ENCODE results near the gene FEM1C.

FEM1C gene

DNA sequence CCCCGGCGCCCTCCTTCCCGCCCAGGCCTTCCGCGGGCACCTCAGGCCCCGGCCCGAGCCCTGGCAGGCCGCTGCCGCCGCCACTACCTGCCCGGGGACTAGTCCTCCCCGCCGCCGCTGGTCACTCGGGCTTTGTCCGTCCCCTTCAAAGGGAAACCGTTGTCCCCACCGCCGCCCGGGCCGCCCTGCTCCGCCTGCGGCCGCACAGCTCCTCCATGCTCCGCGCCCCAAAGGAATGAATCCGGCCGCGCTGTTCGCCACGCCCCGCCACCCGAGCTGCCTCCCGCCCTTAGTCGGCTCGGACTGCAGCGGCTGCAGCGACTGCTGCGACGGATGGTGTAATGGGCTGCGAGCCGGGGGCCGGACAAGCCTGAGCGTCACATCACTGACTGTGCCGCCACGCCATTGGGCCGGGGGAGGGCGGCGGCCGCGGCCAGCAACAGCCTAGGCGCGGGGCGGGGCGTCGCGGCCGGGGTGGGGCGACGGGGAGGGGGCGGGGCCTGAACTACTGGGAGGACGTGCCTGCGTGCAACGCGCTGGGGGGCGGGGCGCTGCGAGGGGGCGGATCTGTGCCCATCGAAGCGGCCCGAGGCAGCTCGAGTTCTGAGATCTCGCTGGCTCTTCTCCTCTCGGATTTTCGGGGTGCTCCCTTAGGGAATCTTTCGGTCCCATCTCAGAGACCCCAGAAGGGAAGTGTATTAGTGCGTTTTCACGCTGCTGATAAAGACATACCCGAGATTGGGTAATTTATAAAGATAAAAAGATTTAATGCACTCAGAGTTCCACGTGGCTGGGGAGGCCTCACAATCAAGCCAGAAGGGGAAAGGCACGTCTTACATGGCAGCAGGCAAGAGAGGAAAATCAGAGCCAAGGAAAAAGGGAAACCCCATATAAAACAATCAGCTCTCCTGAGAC, at the start of gene FEM1C (continued):
- TF ChIP-seq SP3 (tag by site-specific recombination; IDR thresholded peaks at IDR 0.05) (peak; percentile 53), SP7 (tag by site-specific recombination; IDR thresholded peaks at IDR 0.05) (peak; percentile 55), ZNF677 (tag by site-specific recombination; IDR thresholded peaks at IDR 0.05) (no peak), KLF10 (tag by site-specific recombination; IDR thresholded peaks at IDR 0.05) (peak; percentile 95; the same call in 1 of the 2 replicates), ZNF658 (tag by site-specific recombination; IDR thresholded peaks at IDR 0.05) (no peak), ZFP3 (tag by site-specific recombination; IDR thresholded peaks at IDR 0.05; ENCODE audit: low read depth) (no peak), ZNF529 (tag by site-specific recombination; IDR thresholded peaks at IDR 0.05; ENCODE audit: insufficient replicate concordance) (peak; percentile 87), ZNF624 (tag by site-specific recombination; IDR thresholded peaks at IDR 0.05) (no peak), ZNF514 (tag by site-specific recombination; IDR thresholded peaks at IDR 0.05) (no peak), ZNF335 (tag by site-specific recombination; conservative IDR thresholded peaks at IDR 0.05) (peak; percentile 69; the same call in 1 of the 2 replicates), IKZF3 (tag by site-specific recombination; IDR thresholded peaks at IDR 0.05) (no peak), ZNF121 (tag by site-specific recombination; IDR thresholded peaks at IDR 0.05) (peak; percentile 48; the same call in 1 of the 2 replicates), ZXDB (tag by site-specific recombination; IDR thresholded peaks at IDR 0.05) (peak; percentile 78), ZNF664 (tag by site-specific recombination; IDR thresholded peaks at IDR 0.05) (no peak), HOXC10 (CRISPR knock-in tag; IDR thresholded peaks at IDR 0.05) (no peak), ZNF175 (tag by site-specific recombination; IDR thresholded peaks at IDR 0.05) (no peak), ZNF350 (tag by site-specific recombination; IDR thresholded peaks at IDR 0.05) (no peak), ZNF324 (tag by site-specific recombination; IDR thresholded peaks at IDR 0.05) (peak; percentile 69; the same call in 1 of the 2 replicates), GLI4 (tag by site-specific recombination; IDR thresholded peaks at IDR 0.05) (peak; percentile 62; the same call in 1 of the 2 replicates), GLI2 (tag by site-specific recombination; IDR thresholded peaks at IDR 0.05; ENCODE audit: borderline replicate concordance, low read depth) (no peak), ZNF426 (tag by site-specific recombination; IDR thresholded peaks at IDR 0.05) (no peak), ZNF596 (tag by site-specific recombination; IDR thresholded peaks at IDR 0.05) (no peak), REPIN1 (tag by site-specific recombination; IDR thresholded peaks at IDR 0.05; ENCODE audit: low read depth) (peak; percentile 48; the same call in 1 of the 2 replicates)
- TF ChIP-seq, protein P1, sequence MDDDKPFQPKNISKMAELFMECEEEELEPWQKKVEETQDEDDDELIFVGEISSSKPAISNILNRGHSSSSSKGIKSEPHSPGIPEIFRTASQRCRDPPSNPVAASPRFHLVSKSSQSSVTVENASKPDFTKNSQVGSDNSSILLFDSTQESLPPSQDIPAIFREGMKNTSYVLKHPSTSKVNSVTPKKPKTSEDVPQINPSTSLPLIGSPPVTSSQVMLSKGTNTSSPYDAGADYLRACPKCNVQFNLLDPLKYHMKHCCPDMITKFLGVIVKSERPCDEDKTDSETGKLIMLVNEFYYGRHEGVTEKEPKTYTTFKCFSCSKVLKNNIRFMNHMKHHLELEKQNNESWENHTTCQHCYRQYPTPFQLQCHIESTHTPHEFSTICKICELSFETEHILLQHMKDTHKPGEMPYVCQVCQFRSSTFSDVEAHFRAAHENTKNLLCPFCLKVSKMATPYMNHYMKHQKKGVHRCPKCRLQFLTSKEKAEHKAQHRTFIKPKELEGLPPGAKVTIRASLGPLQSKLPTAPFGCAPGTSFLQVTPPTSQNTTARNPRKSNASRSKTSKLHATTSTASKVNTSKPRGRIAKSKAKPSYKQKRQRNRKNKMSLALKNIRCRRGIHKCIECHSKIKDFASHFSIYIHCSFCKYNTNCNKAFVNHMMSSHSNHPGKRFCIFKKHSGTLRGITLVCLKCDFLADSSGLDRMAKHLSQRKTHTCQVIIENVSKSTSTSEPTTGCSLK (tag by site-specific recombination; IDR thresholded peaks at IDR 0.05) = no peak
- TF ChIP-seq, protein P2, sequence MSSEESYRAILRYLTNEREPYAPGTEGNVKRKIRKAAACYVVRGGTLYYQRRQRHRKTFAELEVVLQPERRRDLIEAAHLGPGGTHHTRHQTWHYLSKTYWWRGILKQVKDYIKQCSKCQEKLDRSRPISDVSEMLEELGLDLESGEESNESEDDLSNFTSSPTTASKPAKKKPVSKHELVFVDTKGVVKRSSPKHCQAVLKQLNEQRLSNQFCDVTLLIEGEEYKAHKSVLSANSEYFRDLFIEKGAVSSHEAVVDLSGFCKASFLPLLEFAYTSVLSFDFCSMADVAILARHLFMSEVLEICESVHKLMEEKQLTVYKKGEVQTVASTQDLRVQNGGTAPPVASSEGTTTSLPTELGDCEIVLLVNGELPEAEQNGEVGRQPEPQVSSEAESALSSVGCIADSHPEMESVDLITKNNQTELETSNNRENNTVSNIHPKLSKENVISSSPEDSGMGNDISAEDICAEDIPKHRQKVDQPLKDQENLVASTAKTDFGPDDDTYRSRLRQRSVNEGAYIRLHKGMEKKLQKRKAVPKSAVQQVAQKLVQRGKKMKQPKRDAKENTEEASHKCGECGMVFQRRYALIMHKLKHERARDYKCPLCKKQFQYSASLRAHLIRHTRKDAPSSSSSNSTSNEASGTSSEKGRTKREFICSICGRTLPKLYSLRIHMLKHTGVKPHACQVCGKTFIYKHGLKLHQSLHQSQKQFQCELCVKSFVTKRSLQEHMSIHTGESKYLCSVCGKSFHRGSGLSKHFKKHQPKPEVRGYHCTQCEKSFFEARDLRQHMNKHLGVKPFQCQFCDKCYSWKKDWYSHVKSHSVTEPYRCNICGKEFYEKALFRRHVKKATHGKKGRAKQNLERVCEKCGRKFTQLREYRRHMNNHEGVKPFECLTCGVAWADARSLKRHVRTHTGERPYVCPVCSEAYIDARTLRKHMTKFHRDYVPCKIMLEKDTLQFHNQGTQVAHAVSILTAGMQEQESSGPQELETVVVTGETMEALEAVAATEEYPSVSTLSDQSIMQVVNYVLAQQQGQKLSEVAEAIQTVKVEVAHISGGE (tag by site-specific recombination; conservative IDR thresholded peaks at IDR 0.05; ENCODE audit: low read depth) = peak; percentile 49
- TF ChIP-seq, protein P3, sequence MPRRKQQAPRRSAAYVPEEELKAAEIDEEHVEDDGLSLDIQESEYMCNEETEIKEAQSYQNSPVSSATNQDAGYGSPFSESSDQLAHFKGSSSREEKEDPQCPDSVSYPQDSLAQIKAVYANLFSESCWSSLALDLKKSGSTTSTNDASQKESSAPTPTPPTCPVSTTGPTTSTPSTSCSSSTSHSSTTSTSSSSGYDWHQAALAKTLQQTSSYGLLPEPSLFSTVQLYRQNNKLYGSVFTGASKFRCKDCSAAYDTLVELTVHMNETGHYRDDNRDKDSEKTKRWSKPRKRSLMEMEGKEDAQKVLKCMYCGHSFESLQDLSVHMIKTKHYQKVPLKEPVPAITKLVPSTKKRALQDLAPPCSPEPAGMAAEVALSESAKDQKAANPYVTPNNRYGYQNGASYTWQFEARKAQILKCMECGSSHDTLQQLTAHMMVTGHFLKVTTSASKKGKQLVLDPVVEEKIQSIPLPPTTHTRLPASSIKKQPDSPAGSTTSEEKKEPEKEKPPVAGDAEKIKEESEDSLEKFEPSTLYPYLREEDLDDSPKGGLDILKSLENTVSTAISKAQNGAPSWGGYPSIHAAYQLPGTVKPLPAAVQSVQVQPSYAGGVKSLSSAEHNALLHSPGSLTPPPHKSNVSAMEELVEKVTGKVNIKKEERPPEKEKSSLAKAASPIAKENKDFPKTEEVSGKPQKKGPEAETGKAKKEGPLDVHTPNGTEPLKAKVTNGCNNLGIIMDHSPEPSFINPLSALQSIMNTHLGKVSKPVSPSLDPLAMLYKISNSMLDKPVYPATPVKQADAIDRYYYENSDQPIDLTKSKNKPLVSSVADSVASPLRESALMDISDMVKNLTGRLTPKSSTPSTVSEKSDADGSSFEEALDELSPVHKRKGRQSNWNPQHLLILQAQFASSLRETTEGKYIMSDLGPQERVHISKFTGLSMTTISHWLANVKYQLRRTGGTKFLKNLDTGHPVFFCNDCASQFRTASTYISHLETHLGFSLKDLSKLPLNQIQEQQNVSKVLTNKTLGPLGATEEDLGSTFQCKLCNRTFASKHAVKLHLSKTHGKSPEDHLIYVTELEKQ (tag by site-specific recombination; IDR thresholded peaks at IDR 0.05; ENCODE audit: borderline replicate concordance) = no peak
- TF ChIP-seq, protein P4, sequence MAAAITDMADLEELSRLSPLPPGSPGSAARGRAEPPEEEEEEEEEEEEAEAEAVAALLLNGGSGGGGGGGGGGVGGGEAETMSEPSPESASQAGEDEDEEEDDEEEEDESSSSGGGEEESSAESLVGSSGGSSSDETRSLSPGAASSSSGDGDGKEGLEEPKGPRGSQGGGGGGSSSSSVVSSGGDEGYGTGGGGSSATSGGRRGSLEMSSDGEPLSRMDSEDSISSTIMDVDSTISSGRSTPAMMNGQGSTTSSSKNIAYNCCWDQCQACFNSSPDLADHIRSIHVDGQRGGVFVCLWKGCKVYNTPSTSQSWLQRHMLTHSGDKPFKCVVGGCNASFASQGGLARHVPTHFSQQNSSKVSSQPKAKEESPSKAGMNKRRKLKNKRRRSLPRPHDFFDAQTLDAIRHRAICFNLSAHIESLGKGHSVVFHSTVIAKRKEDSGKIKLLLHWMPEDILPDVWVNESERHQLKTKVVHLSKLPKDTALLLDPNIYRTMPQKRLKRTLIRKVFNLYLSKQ (tag by site-specific recombination; IDR thresholded peaks at IDR 0.05; ENCODE audit: borderline replicate concordance) = no peak
